HCT116 (cell line): ENCODE measurements around the gene DUSP2. TPM values are rescaled to one million over a fixed set of nuclear protein-coding genes. Genes with fewer than 3 reads are reported as not detected.

ENCODE experiments used
- ATAC-seq: fragments of 200-7000 bp; cut with Tn5 transposase; 2 replicates; pipeline ENCODE4 v1.9.1; 2020; ENCODE audit warnings: mild to moderate bottlenecking, moderate library complexity
- BruUV-seq: library from RNA; stranded (reverse); fragments of 400-500 nt; replicated peaks from 2 replicates; lab custom pipeline; 2021; lab: Mats Ljungman, UMichigan
- CTCF ChIA-PET: fragments of 300-600 bp; sonication (Branson Sonifier 250); formaldehyde crosslinking; loops from one replicate; lab custom pipeline; 2021; ENCODE audit warnings: antibody characterized with exemption; lab: Charles Lee
- POLR2A ChIA-PET: fragments of 300-600, 350-600 bp; sonication (Branson Sonifier 250); formaldehyde crosslinking; loops from one replicate; lab custom pipeline; 2021; ENCODE audit warnings: antibody characterized with exemption; lab: Charles Lee
- RAD21 ChIA-PET, 2 experiments: fragments of 300-600 bp; sonication (Branson Sonifier 250); formaldehyde crosslinking; loops; one replicate each; lab custom pipeline; 2023; ENCODE audit warnings: low total read pairs in 2 of 2; ENCODE audit not compliant: uncharacterized antibody in 2 of 2, unreplicated experiment in 2 of 2, low non-redundant PET in 1 of 2; lab: Charles Lee
- DNase-seq: peaks from one replicate; pipeline ENCODE4 v3.0.0-alpha.2; 2010; ENCODE audit warnings: low read depth, low spot score
- H2AFZ ChIP-seq: fragments of 200-600 bp; shearing (Covaris generic), sonication (generic); 2 replicates; pipeline ENCODE4 v1.6.1; 2017; ENCODE audit warnings: low read depth, mixed run types, mixed read lengths, antibody characterized with exemption, low read length; ENCODE audit not compliant: poor library complexity, severe bottlenecking
- H3K27ac ChIP-seq: 2 replicates; pipeline ENCODE4 v1.5.1; 2012; ENCODE audit warnings: low read depth, low read length
- H3K27me3 ChIP-seq: fragments of 200-600 bp; sonication (generic); 2 replicates; pipeline ENCODE4 v1.6.1; 2016; ENCODE audit warnings: mixed run types, low read length, mixed read lengths; ENCODE audit not compliant: insufficient read depth
- H3K36me3 ChIP-seq, 2 experiments: fragments of 200-500 bp in 1 of 2; fragments of 200-600 bp in 1 of 2; sonication (Bioruptor generic) in 1 of 2; sonication (generic) in 1 of 2; 2 replicates each; pipeline versions ENCODE4 v1.5.1 to v1.6.1; 2014 to 2016; ENCODE audit warnings: low read length in 2 of 2, inconsistent platforms in 1 of 2, mixed read lengths in 1 of 2, mixed run types in 1 of 2; ENCODE audit not compliant: insufficient read depth in 2 of 2, control insufficient read depth in 1 of 2
- H3K4me1 ChIP-seq, 2 experiments: fragments of 200-600 bp in 1 of 2; sonication (generic) in 1 of 2; 2 replicates each; pipeline versions ENCODE4 v1.5.1 to v1.6.1; 2012 to 2017; ENCODE audit warnings: low read length in 2 of 2, inconsistent platforms in 1 of 2, mild to moderate bottlenecking in 1 of 2, mixed read lengths in 1 of 2, mixed run types in 1 of 2, moderate library complexity in 1 of 2; ENCODE audit not compliant: insufficient read depth in 2 of 2, control insufficient read depth in 1 of 2
- H3K4me2 ChIP-seq: fragments of 200-600 bp; sonication (generic); 2 replicates; pipeline ENCODE4 v1.6.1; 2017; ENCODE audit warnings: mixed run types, low read length, mixed read lengths
- H3K4me3 ChIP-seq, 2 experiments: fragments of 200-600 bp in 1 of 2; sonication (generic) in 1 of 2; replicated peaks in 1 of 2; 2 replicates each; pipeline ENCODE4 v1.5.1; 2011 to 2016; ENCODE audit warnings: low read length in 2 of 2, control low read depth in 1 of 2, low read depth in 1 of 2, mild to moderate bottlenecking in 1 of 2, mixed read lengths in 1 of 2, mixed run types in 1 of 2
- H3K79me2 ChIP-seq: fragments of 200-600 bp; sonication (generic); 2 replicates; pipeline ENCODE4 v1.6.1; 2017; ENCODE audit warnings: mild to moderate bottlenecking, mixed run types, low read length, moderate library complexity, mixed read lengths; ENCODE audit not compliant: insufficient read depth
- H3K9ac ChIP-seq: fragments of 200-600 bp; sonication (generic); 2 replicates; pipeline ENCODE4 v1.6.1; 2016; ENCODE audit warnings: low read length, mixed read lengths
- H3K9me2 ChIP-seq: fragments of 200-600 bp; sonication (generic), shearing (Covaris generic); 2 replicates; pipeline ENCODE4 v1.6.1; 2017; ENCODE audit warnings: mixed run types, mild to moderate bottlenecking, moderate library complexity; ENCODE audit not compliant: insufficient read depth
- H3K9me3 ChIP-seq, 2 experiments: fragments of 200-500 bp in 1 of 2; fragments of 200-600 bp in 1 of 2; sonication (Bioruptor generic) in 1 of 2; sonication (generic) in 1 of 2; 2 replicates each; pipeline ENCODE4 v1.6.1; 2014 to 2017; ENCODE audit warnings: low read length in 2 of 2, mixed read lengths in 2 of 2, inconsistent platforms in 1 of 2, low read depth in 1 of 2, mild to moderate bottlenecking in 1 of 2, mixed run types in 1 of 2, moderate library complexity in 1 of 2; ENCODE audit not compliant: control insufficient read depth in 1 of 2, insufficient read depth in 1 of 2
- H4K20me1 ChIP-seq: fragments of 200-600 bp; sonication (generic), shearing (Covaris generic); 2 replicates; pipeline ENCODE4 v1.6.1; 2017; ENCODE audit warnings: mixed run types, mild to moderate bottlenecking, moderate library complexity; ENCODE audit not compliant: insufficient read depth
- ELF1 ChIP-seq: IDR thresholded peaks from 2 replicates; pipeline ENCODE4 v1.6.1; 2012; ENCODE audit warnings: low read depth, borderline replicate concordance
- POLR2A ChIP-seq: IDR thresholded peaks from 2 replicates; pipeline ENCODE4 v1.7.0; 2011; ENCODE audit warnings: borderline replicate concordance; ENCODE audit not compliant: insufficient read depth, insufficient read length; ENCODE audit errors: extremely low read depth
- RAD21 ChIP-seq: IDR thresholded peaks from 2 replicates; pipeline ENCODE4 v1.6.1; 2012; ENCODE audit warnings: low read depth, mild to moderate bottlenecking
- REST ChIP-seq: IDR thresholded peaks from 2 replicates; pipeline ENCODE4 v1.6.1; 2012; ENCODE audit warnings: low read depth
- YY1 ChIP-seq: IDR thresholded peaks from 2 replicates; pipeline ENCODE4 v1.6.1; 2011; ENCODE audit warnings: low read length, low read depth, moderate library complexity, mild to moderate bottlenecking; ENCODE audit not compliant: insufficient replicate concordance; ENCODE audit errors: extremely low read depth
- ZBTB33 ChIP-seq: IDR thresholded peaks from 2 replicates; pipeline ENCODE4 v1.6.1; 2011; ENCODE audit warnings: mild to moderate bottlenecking, low read length, moderate library complexity; ENCODE audit not compliant: insufficient replicate concordance; ENCODE audit errors: extremely low read depth
- ZNF274 ChIP-seq: fragments of 200-500 bp; sonication (Bioruptor generic); IDR thresholded peaks from 2 replicates; pipeline ENCODE4 v1.6.1; 2014; ENCODE audit warnings: mild to moderate bottlenecking, low read depth, low read length, inconsistent platforms
- intact Hi-C: fragments of 100-400 bp; cut with micrococcal nuclease; formaldehyde crosslinking; loops from 2 replicates; pipeline ENCODE4 v1.10.0; 2022
- total RNA-seq: library from RNA; stranded (reverse); gene quantifications from one replicate; pipeline ENCODE4 v1.2.1, GENCODE V29; 2021; ENCODE audit not compliant: unreplicated experiment

Gene DUSP2
- total RNA-seq, 1 experiment from 2014 or later, result 24.5 TPM

- RAD21 ChIA-PET, result no interaction called here
- intact Hi-C loops, result no loop called here
Measured at GRCh38 chr2:96109931-96110511, 35.2 kb downstream of the DUSP2 start.

More at GRCh38 chr2:96109931-96110511, 35.2 kb downstream of the DUSP2 start:
- DNase-seq (no peak), ATAC-seq (no peak)
- Histone ChIP-seq H3K9me3 (peaks cover 10 to 11% of the 10 kb centered on the region in 2 experiments; a peak in 2 of 4 replicates), H3K79me2 (no peaks in the 10 kb centered on the region), H3K4me3 (no peak overlapping the region), H3K36me3 (no peaks in the 10 kb centered on the region), H3K27me3 (no peaks in the 10 kb centered on the region), H3K9ac (no peak overlapping the region), H2AFZ (no peak overlapping the region), H3K9me2 (no peaks in the 10 kb centered on the region), H3K4me1 (no peaks in the 10 kb centered on the region), H4K20me1 (no peaks in the 10 kb centered on the region), H3K4me2 (no peak overlapping the region), H3K27ac (no peak overlapping the region)
- CTCF ChIA-PET, result no interaction called here
- TF ChIP-seq YY1 (no peak), ZNF274 (no peak), POLR2A (no peak), ZBTB33 (no peak), REST (no peak), ELF1 (no peak), RAD21 (no peak)
- POLR2A ChIA-PET, result interaction anchor here (0.6 kb wide), 1 partner anchor 411 kb away, joined by 3 read pairs; no protein-coding TSS in a partner anchor
- BruUV-seq, result no TSS peak
